Measurements from ENCODE around the gene EIF4B.
A peak's percentile ranks its signal among the peaks of the same experiment; 100 is the strongest.

Gene EIF4B

DNA sequence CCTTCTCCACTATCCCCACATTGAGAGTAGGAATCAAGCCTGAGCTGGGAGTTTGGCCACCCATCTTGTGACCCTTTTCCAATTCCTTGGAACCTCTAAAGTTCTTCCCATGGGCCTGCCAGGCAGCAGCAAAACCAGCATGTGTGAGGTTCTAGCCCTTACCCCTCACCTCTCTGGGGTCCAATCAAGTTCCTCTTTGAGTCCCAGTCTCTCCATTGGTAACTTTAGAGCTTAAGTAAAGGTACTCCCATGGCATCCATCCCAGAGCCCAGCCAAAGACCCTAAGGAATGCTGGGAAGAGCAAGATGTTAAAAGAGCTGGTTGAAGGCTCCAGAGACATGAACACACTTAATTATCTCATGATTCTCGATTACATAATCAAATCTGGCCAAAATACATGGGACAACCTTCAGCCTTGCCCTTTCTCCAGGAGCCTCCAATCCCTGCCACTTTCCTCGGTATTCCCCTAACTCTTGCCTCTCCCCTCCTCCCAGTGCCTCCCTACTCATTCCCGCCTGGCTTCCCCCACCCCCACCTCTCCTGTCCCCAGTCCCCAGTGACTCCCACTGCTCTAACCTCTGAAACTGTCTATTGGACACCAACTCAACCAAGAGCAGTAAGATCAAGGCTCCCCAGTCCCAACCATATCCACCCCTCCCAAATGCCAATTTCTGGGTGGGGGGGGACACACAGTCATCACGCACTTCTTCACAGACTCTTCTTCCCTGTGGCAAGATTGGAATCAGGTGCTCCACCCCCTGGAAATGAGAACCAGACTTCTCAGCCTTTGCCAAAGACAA lies 38.8 kb downstream of the EIF4B start:
- no peak overlapping the region for H3K4me3 ChIP-seq (ENCODE audit: low read depth, low read length)

GRCh38 chr12:53045696-53046045 lies 39.4 kb downstream of the EIF4B start:
- no peak overlapping the region for H3K4me3 ChIP-seq (ENCODE audit: low read depth, low read length)

- H3K4me3 ChIP-seq (ENCODE audit: low read depth, low read length): peak overlapping the region; percentile 80
These were observed 40.5 kb downstream of the EIF4B start for GRCh38 chr12:53046655-53047220.

- peak overlapping the region; percentile 35 for H3K4me3 ChIP-seq (ENCODE audit: low read depth, low read length)
These were observed 41.2 kb downstream of the EIF4B start for GRCh38 chr12:53047221-53048032.

GRCh38 chr12:53048033-53048779 lies 42.0 kb downstream of the EIF4B start:
- no peak overlapping the region for H3K4me3 ChIP-seq (ENCODE audit: low read depth, low read length)

GRCh38 chr12:53048780-53049401 lies 42.6 kb downstream of the EIF4B start:
- no peak overlapping the region for H3K4me3 ChIP-seq (ENCODE audit: low read depth, low read length)

DNA sequence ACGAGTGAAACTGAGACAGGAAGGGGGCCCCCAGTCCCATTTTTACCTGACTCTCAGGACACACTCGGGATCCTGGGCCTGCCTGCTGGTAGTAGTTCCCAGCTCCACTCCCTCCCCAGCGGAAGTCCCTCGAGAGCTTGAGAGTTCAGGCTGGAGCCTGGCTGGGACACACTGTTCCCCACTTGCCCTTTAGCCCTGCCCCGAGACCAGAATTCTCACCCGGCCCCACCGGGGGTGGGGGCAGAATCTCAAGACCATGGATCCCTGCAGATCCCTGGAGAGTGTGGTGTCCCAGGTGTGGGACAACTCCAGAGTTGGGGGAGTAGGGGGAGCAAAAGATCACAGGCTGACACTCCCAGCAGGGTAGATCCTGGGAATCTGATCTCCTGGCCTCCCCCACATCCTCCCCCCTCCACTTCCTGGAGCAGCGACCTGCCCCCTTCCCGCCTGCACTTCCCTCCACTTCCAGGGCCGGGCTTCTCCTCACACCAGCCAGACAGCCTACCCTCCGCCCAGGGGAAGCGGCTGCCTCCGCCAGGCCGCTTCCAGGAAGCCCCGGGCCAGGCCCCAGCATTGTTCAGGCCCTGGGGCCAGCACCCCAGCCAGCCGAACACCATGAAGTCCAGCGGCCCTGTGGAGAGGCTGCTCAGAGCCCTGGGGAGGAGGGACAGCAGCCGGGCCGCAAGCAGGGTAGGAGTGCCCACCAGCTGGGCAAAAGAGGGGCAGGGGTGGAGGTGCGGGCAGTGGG lies 43.5 kb downstream of the EIF4B start, which contains the start of gene TNS2:
TNS2 (plus strand) TSS at position 495 of the 748 bp plus-strand sequence; CDS start at position 616, 121 bp downstream.
- peak within 1 kb of the TSS; percentile 13 for H3K4me3 ChIP-seq (ENCODE audit: low read depth, low read length)

- no peak overlapping the region for H3K4me3 ChIP-seq (ENCODE audit: low read depth, low read length)
These were observed 44.3 kb downstream of the EIF4B start for GRCh38 chr12:53050426-53051057.

DNA sequence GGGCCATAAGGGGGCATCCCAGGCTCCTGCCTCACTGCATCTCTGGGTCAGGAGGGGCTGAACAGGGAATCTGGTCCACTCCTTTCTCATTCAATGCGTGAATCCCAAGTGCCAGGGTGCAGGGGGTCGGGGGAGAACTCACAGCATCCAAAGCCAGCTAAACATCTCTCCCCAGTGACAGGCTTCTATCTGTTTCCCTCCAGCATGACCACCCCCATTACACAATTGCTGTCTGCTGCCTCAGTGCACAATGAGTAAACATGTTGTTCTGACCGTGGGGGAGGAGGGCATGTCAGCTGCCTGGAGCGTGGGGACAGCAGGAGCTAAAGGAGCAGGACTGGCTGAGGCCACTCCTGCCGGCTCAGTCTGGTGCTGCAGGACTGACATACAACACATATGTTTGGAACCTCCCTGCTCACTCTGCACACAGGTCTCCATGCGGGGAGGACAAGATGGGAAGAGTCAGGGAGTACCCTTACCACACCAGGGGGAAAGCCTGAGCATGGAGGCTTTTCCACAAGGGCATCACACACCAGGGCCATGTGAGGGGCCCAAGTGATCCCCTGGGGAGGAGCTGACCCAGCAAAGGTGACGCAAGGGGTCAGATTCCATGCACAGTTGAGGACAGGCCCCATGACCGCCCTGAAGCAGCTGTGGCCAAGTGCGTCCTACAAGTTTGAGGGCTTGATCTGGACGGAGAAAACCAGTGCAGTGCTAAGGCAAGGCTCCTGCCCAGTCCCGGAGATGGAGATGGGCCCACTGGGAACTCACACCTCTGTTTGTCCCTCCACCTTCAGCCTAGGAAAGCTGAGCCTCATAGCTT lies 45.0 kb downstream of the EIF4B start:
- no peak overlapping the region for H3K4me3 ChIP-seq (ENCODE audit: low read depth, low read length)

DNA sequence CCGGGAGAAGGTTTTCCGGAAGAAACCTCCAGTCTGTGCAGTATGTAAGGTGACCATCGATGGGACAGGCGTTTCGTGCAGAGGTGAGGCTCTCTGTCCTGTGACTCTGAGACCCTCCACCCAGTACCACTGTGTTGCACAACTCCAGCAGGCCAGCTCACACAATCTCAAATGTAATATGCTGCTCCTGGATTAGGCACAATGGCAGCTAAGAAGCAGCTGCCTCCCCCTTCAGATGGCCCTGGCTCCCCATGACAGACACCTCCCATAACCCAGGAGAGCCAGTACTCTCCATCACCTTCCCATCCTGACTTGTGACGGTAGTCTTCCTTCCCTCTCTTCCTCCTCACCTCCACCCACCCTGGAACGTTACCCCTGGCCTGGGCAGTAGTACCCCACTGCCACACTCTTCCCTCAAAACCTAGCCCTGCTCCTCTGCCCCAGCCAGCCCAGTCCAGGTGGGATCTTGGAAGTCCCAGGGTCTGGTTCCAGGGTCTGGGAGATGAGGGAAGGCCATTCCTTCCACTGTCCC lies 45.7 kb downstream of the EIF4B start:
- H3K4me3 ChIP-seq (ENCODE audit: low read depth, low read length): no peak overlapping the region

DNA sequence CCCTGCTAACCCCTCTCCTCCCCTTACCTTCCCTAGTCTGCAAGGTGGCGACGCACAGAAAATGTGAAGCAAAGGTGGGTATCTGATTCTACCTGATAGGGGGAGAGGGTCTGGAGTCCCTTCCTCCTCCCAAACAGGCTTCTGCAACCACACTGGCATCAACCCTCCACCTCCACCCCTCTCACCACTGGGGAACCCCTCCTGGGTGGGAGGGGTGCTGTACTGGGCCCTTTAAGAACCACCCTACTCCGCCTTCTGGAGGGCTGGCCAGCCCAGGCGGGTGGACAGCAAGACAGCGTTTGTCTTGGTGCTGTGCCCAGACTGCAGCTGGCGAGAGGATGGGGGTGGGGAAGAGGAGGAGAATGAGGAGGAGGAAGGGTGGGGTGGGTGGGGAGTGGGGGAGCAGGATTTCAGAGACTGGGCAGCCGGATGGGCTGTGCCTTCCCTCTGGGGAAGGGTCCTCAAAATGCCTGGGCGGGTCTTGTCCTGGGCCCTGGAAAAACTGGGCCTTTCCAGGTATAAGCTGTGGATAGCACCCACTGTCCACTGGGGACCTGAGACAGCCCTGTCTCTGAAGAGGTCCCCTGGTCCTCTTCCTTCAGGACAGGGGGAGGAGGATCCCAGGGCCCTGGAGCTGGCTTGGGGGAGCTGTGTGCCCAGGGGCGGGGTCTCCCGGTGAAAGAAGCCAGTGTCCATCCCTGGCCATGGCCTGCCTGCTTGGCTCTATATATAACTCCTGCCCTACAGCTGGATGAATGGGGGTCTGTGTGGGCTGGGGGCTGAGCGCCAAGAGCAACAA lies 46.4 kb downstream of the EIF4B start:
- no peak overlapping the region for H3K4me3 ChIP-seq (ENCODE audit: low read depth, low read length)

DNA sequence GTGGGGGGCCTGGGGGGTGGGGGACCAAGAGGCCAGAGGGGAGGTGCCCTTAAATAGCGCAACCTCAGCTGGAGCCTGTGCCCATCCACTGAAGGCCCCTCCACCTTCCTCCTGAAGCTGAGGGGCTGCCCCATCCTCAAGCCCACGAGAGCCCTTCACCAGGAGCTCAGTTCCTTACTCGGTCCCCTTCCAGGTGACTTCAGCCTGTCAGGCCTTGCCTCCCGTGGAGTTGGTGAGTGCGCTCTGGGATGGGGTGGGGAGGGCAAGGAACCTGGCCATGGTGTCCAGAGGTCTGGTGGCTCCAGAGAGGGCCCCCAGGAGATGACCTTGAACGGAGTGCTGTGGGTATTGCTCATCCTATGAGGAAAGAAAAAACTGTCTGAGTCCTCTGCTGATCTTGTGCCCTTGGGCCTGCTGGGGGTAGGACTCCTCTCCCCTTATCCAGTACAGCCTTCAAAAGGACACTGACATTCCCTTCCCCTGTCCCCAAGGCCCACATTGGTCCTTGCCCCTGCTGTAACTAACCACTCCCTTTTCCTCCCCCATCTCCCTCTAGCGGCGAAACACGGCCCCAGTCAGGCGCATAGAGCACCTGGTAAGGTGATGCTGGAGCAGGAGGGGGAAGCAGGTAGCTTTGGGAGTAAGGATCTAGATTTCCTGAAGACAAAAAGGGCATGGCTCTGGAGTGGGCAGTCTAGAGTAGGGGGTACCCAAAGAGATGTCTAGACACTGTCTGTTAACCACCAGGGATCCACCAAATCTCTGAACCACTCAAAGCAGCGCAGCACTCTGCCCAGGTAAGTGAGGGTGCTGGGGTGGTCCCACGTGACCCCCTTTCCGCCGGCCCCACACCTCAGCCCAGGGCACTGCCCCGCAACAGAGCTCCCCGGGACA lies 47.2 kb downstream of the EIF4B start:
- peak overlapping the region; percentile 79 for H3K4me3 ChIP-seq (ENCODE audit: low read depth, low read length)

DNA sequence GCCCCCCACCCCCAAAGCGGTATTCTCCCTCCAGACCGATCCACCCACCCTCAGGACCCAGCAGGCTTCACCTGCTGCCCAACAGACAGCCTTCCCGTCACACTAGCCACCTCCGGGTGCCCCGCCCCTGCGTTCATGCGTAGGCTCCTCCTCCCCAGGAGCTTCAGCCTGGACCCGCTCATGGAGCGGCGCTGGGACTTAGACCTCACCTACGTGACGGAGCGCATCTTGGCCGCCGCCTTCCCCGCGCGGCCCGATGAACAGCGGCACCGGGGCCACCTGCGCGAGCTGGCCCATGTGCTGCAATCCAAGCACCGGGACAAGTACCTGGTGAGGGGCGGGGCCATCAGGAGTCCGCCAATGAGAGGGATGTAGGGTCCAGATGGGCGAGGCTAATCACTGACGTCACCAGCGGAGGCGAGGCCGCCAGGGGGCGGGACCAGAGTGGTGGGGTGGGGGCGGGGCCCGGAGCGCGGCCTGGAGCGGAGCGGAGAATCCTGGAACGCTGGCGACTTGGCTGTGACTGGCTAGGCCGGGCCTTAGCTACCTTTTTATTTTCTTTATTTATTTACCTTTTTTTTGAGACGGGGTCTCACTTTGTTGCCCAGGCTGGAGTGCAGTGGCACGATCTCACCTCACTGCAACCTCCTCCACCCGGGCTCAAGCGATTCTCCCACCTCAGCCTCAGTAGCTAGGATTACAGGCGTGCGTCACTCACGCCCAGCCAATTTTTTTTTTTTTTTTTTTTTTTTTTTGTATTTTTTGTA lies 48.0 kb downstream of the EIF4B start:
- peak overlapping the region; percentile 79 for H3K4me3 ChIP-seq (ENCODE audit: low read depth, low read length)

DNA sequence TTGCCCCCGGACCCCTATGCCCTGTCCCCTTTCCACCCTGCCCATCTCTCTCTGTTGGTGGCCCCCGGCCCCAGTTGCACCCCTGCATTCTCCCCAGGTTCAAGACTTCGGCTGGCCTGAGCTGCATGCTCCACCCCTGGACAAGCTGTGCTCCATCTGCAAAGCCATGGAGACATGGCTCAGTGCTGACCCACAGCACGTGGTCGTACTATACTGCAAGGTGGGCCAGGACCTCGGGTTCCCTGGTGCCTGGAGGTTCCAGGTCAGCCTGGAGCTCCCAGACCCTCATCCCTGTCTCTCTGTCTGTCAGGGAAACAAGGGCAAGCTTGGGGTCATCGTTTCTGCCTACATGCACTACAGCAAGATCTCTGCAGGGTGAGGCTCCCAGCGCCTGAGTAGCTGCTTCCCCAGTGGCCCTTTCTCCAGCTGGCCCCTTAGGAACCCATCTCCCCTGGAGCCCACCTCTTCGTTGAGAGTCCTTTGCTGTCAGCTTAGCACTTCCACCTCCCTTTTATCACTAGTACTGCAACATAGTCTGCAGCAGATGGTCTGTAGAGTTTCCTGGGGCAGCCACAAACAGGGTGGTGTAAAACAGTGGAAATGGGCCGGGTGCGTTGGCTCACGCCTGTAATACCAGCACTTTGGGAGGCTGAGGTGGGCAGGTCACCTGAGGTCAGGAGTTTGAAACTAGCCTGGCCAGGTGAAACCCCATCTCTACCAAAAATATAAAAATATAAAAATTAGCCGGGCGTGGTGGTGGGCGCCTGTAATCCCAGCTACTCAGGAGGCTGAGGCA lies 49.4 kb downstream of the EIF4B start:
- H3K4me3 ChIP-seq (ENCODE audit: low read depth, low read length): no peak overlapping the region

GRCh38 chr12:53056296-53056695 lies 50.0 kb downstream of the EIF4B start:
- H3K4me3 ChIP-seq (ENCODE audit: low read depth, low read length): no peak overlapping the region

Measured in iPS-11a (cell line).